HepG2 (cell line): ENCODE results near the gene SFXN5. TPM values are rescaled to one million over a fixed set of nuclear protein-coding genes. Genes with fewer than 3 reads are reported as not detected.

Experiments used
- ARID2 ChIP-seq: sonication (generic); formaldehyde crosslinking; IDR thresholded peaks from 2 replicates; pipeline ENCODE4 v1.8.1; 2022; ENCODE audit warnings: mild to moderate bottlenecking, missing genetic modification reagents, borderline replicate concordance
- DNMT1 ChIP-seq: sonication (generic); formaldehyde crosslinking; IDR thresholded peaks from 2 replicates; pipeline ENCODE4 v1.5.1; 2020; ENCODE audit warnings: mild to moderate bottlenecking, missing genetic modification reagents
- EEA1 ChIP-seq: sonication (generic); formaldehyde crosslinking; IDR thresholded peaks from 2 replicates; pipeline ENCODE4 v1.5.1; 2020; ENCODE audit warnings: mild to moderate bottlenecking, missing genetic modification reagents, borderline replicate concordance
- FOXJ3 ChIP-seq: sonication (generic); formaldehyde crosslinking; IDR thresholded peaks from 2 replicates; pipeline ENCODE4 v1.4.0; 2020; ENCODE audit warnings: missing genetic modification reagents, mild to moderate bottlenecking, borderline replicate concordance
- GATAD1 ChIP-seq: IDR thresholded peaks from 2 replicates; pipeline ENCODE4 v1.6.1; 2016; ENCODE audit warnings: missing genetic modification reagents, missing compliant biosample characterization
- GMEB2 ChIP-seq: IDR thresholded peaks from 2 replicates; pipeline ENCODE4 v1.6.1; 2016; ENCODE audit warnings: missing biosample characterization, missing genetic modification reagents, low read depth
- HNRNPH1 ChIP-seq: fragments of 200-400 bp; formaldehyde crosslinking; optimal IDR thresholded peaks from 2 replicates; pipeline ENCODE3; 2017; ENCODE audit warnings: mild to moderate bottlenecking, low read depth, low read length
- NR1H2 ChIP-seq: sonication (generic); formaldehyde crosslinking; IDR thresholded peaks from 2 replicates; pipeline ENCODE4 v1.8.1; 2022; ENCODE audit warnings: low read depth, missing genetic modification reagents, borderline replicate concordance
- PAF1 ChIP-seq: IDR thresholded peaks from 2 replicates; pipeline ENCODE4 v1.6.1; 2016; ENCODE audit warnings: missing genetic modification reagents, missing compliant biosample characterization
- RBFOX2 ChIP-seq: fragments of 200-400 bp; formaldehyde crosslinking; IDR thresholded peaks from 2 replicates; pipeline ENCODE4 v1.6.1; 2017; ENCODE audit warnings: low read depth, mild to moderate bottlenecking, low read length
- SCMH1 ChIP-seq: sonication (generic); formaldehyde crosslinking; IDR thresholded peaks from 2 replicates; pipeline ENCODE4 v1.9.0; 2021; ENCODE audit warnings: missing genetic modification reagents, mild to moderate bottlenecking, borderline replicate concordance
- SMAD3 ChIP-seq: sonication (generic); formaldehyde crosslinking; IDR thresholded peaks from 2 replicates; pipeline ENCODE4 v1.4.0; 2020; ENCODE audit warnings: missing genetic modification reagents
- SNRNP70 ChIP-seq: fragments of 200-400 bp; formaldehyde crosslinking; IDR thresholded peaks from 2 replicates; pipeline ENCODE4 v1.6.1; 2017; ENCODE audit warnings: mild to moderate bottlenecking, low read depth, low read length, moderate library complexity
- SRSF9 ChIP-seq: fragments of 200-400 bp; formaldehyde crosslinking; IDR thresholded peaks from 2 replicates; pipeline ENCODE4 v1.6.1; 2018; ENCODE audit warnings: borderline replicate concordance, mild to moderate bottlenecking, low read depth, low read length; ENCODE audit not compliant: insufficient read depth, poor library complexity, severe bottlenecking
- TRAFD1 ChIP-seq: sonication (generic); formaldehyde crosslinking; IDR thresholded peaks from 2 replicates; pipeline ENCODE4 v1.5.1; 2020; ENCODE audit warnings: missing genetic modification reagents, mild to moderate bottlenecking, borderline replicate concordance
- U2AF1 ChIP-seq: fragments of 200-400 bp; formaldehyde crosslinking; optimal IDR thresholded peaks from 2 replicates; pipeline ENCODE3; 2017; ENCODE audit warnings: mild to moderate bottlenecking, low read depth, low read length
- ZBTB3 ChIP-seq: sonication (generic); formaldehyde crosslinking; IDR thresholded peaks from 2 replicates; pipeline ENCODE4 v1.4.0; 2020; ENCODE audit warnings: low read depth, mild to moderate bottlenecking, moderate library complexity, missing genetic modification reagents, borderline replicate concordance
- ZKSCAN5 ChIP-seq: sonication (generic); formaldehyde crosslinking; IDR thresholded peaks from 2 replicates; pipeline ENCODE4 v1.5.1; 2020; ENCODE audit warnings: mild to moderate bottlenecking, missing genetic modification reagents
- ZNF121 ChIP-seq: sonication (generic); formaldehyde crosslinking; IDR thresholded peaks from 2 replicates; pipeline ENCODE4 v1.5.0; 2020; ENCODE audit warnings: mild to moderate bottlenecking, missing genetic modification reagents
- ZNF136 ChIP-seq: sonication (generic); formaldehyde crosslinking; IDR thresholded peaks from 2 replicates; pipeline ENCODE4 v1.8.1; 2022; ENCODE audit warnings: low read depth, mild to moderate bottlenecking, moderate library complexity, missing genetic modification reagents
- ZNF609 ChIP-seq: sonication (generic); formaldehyde crosslinking; IDR thresholded peaks from 2 replicates; pipeline ENCODE4 v1.4.0; 2020; ENCODE audit warnings: mild to moderate bottlenecking, missing genetic modification reagents, borderline replicate concordance
- polyA plus RNA-seq, 8 experiments: library from polyadenylated mRNA; depleted of rRNA in 3 of 8; stranded (reverse) in 7 of 8; unstranded in 1 of 8; fragments of >200 nt; fragmentation: Illumina TruSeq in 4 of 8; extraction: Trizol in 4 of 8; gene quantifications; 2 replicates each; pipeline versions ENCODE4 v1.2.1 to v1.2.3, GENCODE V29; 2011 to 2016; ENCODE audit warnings: low read depth in 4 of 8, missing spikeins in 1 of 8, mixed read lengths in 1 of 8; ENCODE audit not compliant: insufficient read depth in 1 of 8
- total RNA-seq, 5 experiments: library from RNA; depleted of rRNA; stranded (reverse); fragments of >200 nt; fragmentation: Illumina TruSeq; extraction: Trizol; gene quantifications; 2 replicates each; pipeline ENCODE4 v1.2.3, GENCODE V29; 2016; ENCODE audit warnings: low read depth in 1 of 5

SFXN5 gene
- total and polyA plus RNA-seq, 2 of the 13 experiments (the other 11 are each of a cell fraction or from before 2014, with no cell fraction given), result 34.9 to 37.4 TPM

GRCh38 chr2:73070643-73071359, 711 bp downstream of the SFXN5 start (continued):
- TF ChIP-seq U2AF1 (no peak), DNMT1 (CRISPR knock-in tag) (peak; percentile 71; the same call in 1 of the 2 replicates), GATAD1 (CRISPR knock-in tag) (no peak), ZNF136 (CRISPR knock-in tag) (no peak), ZNF121 (peak; percentile 58; the same call in 1 of the 2 replicates), TRAFD1 (CRISPR knock-in tag) (no peak), ZBTB3 (CRISPR knock-in tag) (no peak; the same call in 1 of the 2 replicates), SNRNP70 (no peak), FOXJ3 (CRISPR knock-in tag) (peak; percentile 65; the same call in 1 of the 2 replicates), PAF1 (no peak), EEA1 (CRISPR knock-in tag) (no peak), HNRNPH1 (no peak), SCMH1 (CRISPR knock-in tag) (no peak), SRSF9 (no peak), ZKSCAN5 (CRISPR knock-in tag) (no peak), SMAD3 (CRISPR knock-in tag) (no peak), RBFOX2 (no peak), GMEB2 (no peak), NR1H2 (CRISPR knock-in tag) (no peak; the same call in 1 of the 2 replicates), ZNF609 (peak; percentile 34; the same call in 1 of the 2 replicates), ARID2 (CRISPR knock-in tag) (no peak)
